ENCODE measurements around the gene UBASH3A. TPM values are rescaled to one million over a fixed set of nuclear protein-coding genes. Genes with fewer than 3 reads are reported as not detected.

UBASH3A gene
- polyA plus RNA-seq, 2 of the 4 experiments (the other 2 are of a cell fraction) = not detected

DNA sequence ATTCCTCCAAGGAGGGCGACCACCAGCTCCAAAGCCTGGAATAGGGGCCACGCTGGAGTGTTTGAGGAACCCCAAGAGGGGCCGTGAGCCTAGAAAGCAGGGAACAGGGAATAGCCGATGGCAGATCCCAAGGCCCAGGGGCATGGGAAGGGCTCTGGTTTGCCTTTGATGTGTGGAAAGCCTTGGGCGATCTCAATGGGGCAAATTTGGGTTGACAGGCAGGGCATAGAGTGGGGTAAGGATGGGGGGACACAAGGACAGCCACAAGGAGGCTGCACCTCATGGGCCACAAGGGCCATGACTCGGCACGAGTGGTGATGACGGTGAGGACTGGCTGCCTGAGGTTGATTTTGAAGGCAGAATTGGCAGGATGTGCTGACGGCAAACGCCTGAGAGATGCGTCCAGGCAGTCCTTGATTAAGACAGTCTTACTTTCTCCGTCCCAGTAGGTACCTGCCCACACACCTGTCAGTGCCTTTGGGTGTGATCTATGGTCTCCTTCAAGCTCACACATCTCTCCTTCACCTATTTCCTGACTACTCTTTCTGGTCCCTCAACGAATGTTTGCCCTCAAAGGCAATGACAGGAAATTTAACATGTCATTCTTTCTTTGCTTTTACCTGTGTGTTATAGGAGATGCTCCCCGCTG is 5.8 kb upstream of the UBASH3A start:
- Histone ChIP-seq H3K27ac (no peak overlapping the region), H3K9me3 (no peaks in the 10 kb centered on the region)
- 73% methylated on average over 14 of the region's 14 CpGs for WGBS (ENCODE audit: missing lambda C conversion rate)

DNA sequence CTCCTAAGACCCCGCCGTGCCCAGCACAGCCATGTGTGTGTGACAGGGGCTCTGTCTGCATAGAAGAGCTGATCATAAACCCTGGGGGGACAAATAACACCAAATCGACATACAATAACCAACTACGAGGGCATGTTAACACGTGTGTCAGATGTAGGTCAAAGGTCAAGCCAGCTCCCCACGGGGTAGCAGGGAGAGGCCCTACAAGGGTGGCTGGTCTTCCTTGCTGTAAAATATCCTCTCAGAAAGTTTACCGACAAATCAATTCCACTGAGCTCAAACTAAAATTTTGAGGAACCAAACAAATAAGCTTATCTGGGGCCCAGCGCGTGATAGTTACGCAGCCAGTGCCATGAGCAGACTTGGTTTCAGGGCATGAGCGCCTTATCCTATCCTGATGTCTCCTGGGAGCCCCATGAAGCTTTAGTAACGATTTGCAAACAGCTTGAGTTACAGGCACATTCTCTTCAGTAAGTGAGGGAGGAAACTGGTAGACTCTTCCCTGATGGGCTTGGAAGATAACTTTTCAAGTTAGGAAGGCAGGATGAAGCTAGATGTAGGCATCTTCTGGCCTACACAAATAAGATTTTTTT is 5.2 kb upstream of the UBASH3A start:
- no peak for DNase-seq (ENCODE audit: low read depth in 1 of 2, low spot score in 1 of 2)
- WGBS (ENCODE audit: missing lambda C conversion rate) = 80% methylated on average over 11 of the region's 12 CpGs
- Histone ChIP-seq H3K4me2 (no peak overlapping the region), H3K4me1 (no peaks in the 10 kb centered on the region), H3K9me3 (no peaks in the 10 kb centered on the region), H3K27ac (no peak overlapping the region), H3K4me3 (no peak overlapping the region)
- no peak for TF ChIP-seq TP53 (CRISPR knock-in tag; IDR thresholded peaks at IDR 0.05)
- TF ChIP-seq NR3C1 (IDR thresholded peaks at IDR 0.05) = no peak
- TF ChIP-seq NPAS2 (CRISPR knock-in tag; IDR thresholded peaks at IDR 0.05; ENCODE audit: borderline replicate concordance) = no peak
- TF ChIP-seq, protein P1, sequence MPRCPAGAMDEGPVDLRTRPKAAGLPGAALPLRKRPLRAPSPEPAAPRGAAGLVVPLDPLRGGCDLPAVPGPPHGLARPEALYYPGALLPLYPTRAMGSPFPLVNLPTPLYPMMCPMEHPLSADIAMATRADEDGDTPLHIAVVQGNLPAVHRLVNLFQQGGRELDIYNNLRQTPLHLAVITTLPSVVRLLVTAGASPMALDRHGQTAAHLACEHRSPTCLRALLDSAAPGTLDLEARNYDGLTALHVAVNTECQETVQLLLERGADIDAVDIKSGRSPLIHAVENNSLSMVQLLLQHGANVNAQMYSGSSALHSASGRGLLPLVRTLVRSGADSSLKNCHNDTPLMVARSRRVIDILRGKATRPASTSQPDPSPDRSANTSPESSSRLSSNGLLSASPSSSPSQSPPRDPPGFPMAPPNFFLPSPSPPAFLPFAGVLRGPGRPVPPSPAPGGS (IDR thresholded peaks at IDR 0.05) = no peak
- TF ChIP-seq FOXS1 (CRISPR knock-in tag; IDR thresholded peaks at IDR 0.05) = no peak
- no peak for TF ChIP-seq EP300 (IDR thresholded peaks at IDR 0.05)
- TF ChIP-seq CBX2 (IDR thresholded peaks at IDR 0.05; ENCODE audit: borderline replicate concordance, low read depth) = no peak
- TF ChIP-seq ZNF302 (CRISPR knock-in tag; IDR thresholded peaks at IDR 0.05) = no peak
- TF ChIP-seq CHD4 (IDR thresholded peaks at IDR 0.05; ENCODE audit: borderline replicate concordance) = no peak
- TF ChIP-seq HOXB5 (CRISPR knock-in tag; IDR thresholded peaks at IDR 0.05) = no peak
- no peak for TF ChIP-seq TFCP2L1 (CRISPR knock-in tag; IDR thresholded peaks at IDR 0.05)
- TF ChIP-seq KDM1A (IDR thresholded peaks at IDR 0.05; ENCODE audit: low read depth) = no peak
- TF ChIP-seq HEYL (CRISPR knock-in tag; IDR thresholded peaks at IDR 0.05) = no peak
- TF ChIP-seq HDAC2 (IDR thresholded peaks at IDR 0.05) = no peak
- TF ChIP-seq EHF (CRISPR knock-in tag; IDR thresholded peaks at IDR 0.05) = no peak
- TF ChIP-seq, protein P2, sequence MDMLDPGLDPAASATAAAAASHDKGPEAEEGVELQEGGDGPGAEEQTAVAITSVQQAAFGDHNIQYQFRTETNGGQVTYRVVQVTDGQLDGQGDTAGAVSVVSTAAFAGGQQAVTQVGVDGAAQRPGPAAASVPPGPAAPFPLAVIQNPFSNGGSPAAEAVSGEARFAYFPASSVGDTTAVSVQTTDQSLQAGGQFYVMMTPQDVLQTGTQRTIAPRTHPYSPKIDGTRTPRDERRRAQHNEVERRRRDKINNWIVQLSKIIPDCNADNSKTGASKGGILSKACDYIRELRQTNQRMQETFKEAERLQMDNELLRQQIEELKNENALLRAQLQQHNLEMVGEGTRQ (IDR thresholded peaks at IDR 0.05) = no peak
- ChIA-PET POLR2A (interaction anchor here (0.6 kb wide), 1 partner anchor 845 kb away, joined by 4 read pairs; no protein-coding TSS in a partner anchor), CTCF (interaction anchor here (0.6 to 1.2 kb wide), 4 partner anchors 14 to 522 kb away, joined by 3 to 7 read pairs (median 4); no protein-coding TSS in a partner anchor)
- ATAC-seq = no peak
- no peak for FAIRE-seq

More for the DNA sequence above, 5.8 kb upstream of the UBASH3A start:
- ChIA-PET CTCF (interaction anchor here (1.1 to 1.2 kb wide), 2 partner anchors 16 to 89 kb away, joined by 4 to 7 read pairs; no protein-coding TSS in a partner anchor), POLR2A (no interaction called here)
- TF ChIP-seq HOXB13 (CRISPR knock-in tag; IDR thresholded peaks at IDR 0.05; ENCODE audit: low read depth) = no peak
- no peak for TF ChIP-seq CHD4 (IDR thresholded peaks at IDR 0.05; ENCODE audit: borderline replicate concordance)
- TF ChIP-seq POLR2A (IDR thresholded peaks at IDR 0.05; ENCODE audit: low read length) = no peak
- TF ChIP-seq HOXA7 (CRISPR knock-in tag; IDR thresholded peaks at IDR 0.05) = no peak
- no peak for TF ChIP-seq CBX8 (IDR thresholded peaks at IDR 0.05)
- TF ChIP-seq RCOR1 (IDR thresholded peaks at IDR 0.05; ENCODE audit: low read depth, low read length) = no peak
- TF ChIP-seq RFX5 (IDR thresholded peaks at IDR 0.05) = no peak
- TF ChIP-seq RAD21 (conservative IDR thresholded peaks at IDR 0.05 in 1 of 2, IDR thresholded peaks at IDR 0.05 in 1 of 2) = no peak
- no peak for TF ChIP-seq SMC3 (IDR thresholded peaks at IDR 0.05)
- no peak for TF ChIP-seq NFE2L2 (conservative IDR thresholded peaks at IDR 0.05; ENCODE audit: low read length)
- no peak for TF ChIP-seq EP300 (IDR thresholded peaks at IDR 0.05)
- TF ChIP-seq, protein P3, sequence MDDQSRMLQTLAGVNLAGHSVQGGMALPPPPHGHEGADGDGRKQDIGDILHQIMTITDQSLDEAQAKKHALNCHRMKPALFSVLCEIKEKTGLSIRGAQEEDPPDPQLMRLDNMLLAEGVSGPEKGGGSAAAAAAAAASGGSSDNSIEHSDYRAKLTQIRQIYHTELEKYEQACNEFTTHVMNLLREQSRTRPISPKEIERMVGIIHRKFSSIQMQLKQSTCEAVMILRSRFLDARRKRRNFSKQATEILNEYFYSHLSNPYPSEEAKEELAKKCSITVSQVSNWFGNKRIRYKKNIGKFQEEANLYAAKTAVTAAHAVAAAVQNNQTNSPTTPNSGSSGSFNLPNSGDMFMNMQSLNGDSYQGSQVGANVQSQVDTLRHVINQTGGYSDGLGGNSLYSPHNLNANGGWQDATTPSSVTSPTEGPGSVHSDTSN (IDR thresholded peaks at IDR 0.05) = no peak
- TF ChIP-seq FOXS1 (CRISPR knock-in tag; IDR thresholded peaks at IDR 0.05) = no peak
- TF ChIP-seq MAZ (IDR thresholded peaks at IDR 0.05; ENCODE audit: borderline replicate concordance, low read depth, low read length) = no peak
- TF ChIP-seq, protein P1 (IDR thresholded peaks at IDR 0.05) = no peak
- H3K4me1 ChIP-seq = no peaks in the 10 kb centered on the region
- no peak overlapping the region for H3K4me2 ChIP-seq
- no peak for DNase-seq (ENCODE audit: low read depth in 1 of 2, low spot score in 1 of 2)
- no peak overlapping the region for H3K4me3 ChIP-seq
- FAIRE-seq = no peak
- ATAC-seq = no peak

Measured in A549 (cell line).